ENCODE results near the gene CASKIN1. TPM values are rescaled to one million over a fixed set of nuclear protein-coding genes. Genes with fewer than 3 reads are reported as not detected.

CASKIN1 gene
- total and polyA plus RNA-seq, 10 of the 15 experiments (the other 5 are each of a cell fraction or from before 2014, with no cell fraction given) = 0.03 to 0.33 (median 0.11) TPM; not detected in 5

GRCh38 chr16:2214719-2214968 lies 18.2 kb upstream of the CASKIN1 start, which contains the start of gene PGP:
PGP (minus strand) TSS chr16:2214840; CDS start chr16:2214777, 63 bp downstream.
- intact Hi-C loops (cut with micrococcal nuclease; ENCODE audit: unreplicated experiment) = no loop called here
- FAIRE-seq (peak; percentile 97), ATAC-seq (no peak), DNase-seq (ENCODE audit: low read depth, low spot score) (no peak)
- Histone ChIP-seq H3K27me3 (replicated peaks in 1 of 2; ENCODE audit: control insufficient read depth in 2 of 2, insufficient read depth in 2 of 2, low read length in 1 of 2) (no peaks in the 10 kb centered on the region), H3K79me2 (ENCODE audit: control insufficient read depth, insufficient read depth, low read length) (peaks cover 16% of the 10 kb centered on the region), H2AFZ (ENCODE audit: control insufficient read depth, low read depth, low read length) (peak within 1 kb of the TSS; percentile 96), H3K9me3 (replicated peaks; ENCODE audit: control insufficient read depth, insufficient read depth, low read length) (no peaks in the 10 kb centered on the region), H3K4me3 (peak within 1 kb of the TSS; percentile 88), H3K9ac (ENCODE audit: control insufficient read depth, insufficient read depth, low read length) (peak within 1 kb of the TSS; percentile 88), H3K4me2 (ENCODE audit: control insufficient read depth, insufficient read depth) (peak within 1 kb of the TSS; percentile 82), H3K36me3 (ENCODE audit: control insufficient read depth in 2 of 2, insufficient read depth in 2 of 2, low read length in 1 of 2) (peaks cover 0 to 3% of the 10 kb centered on the region in 2 experiments; a peak in 2 of 4 replicates), H4K20me1 (ENCODE audit: control insufficient read depth, insufficient read depth) (no peaks in the 10 kb centered on the region), H3K27ac (ENCODE audit: control insufficient read depth, insufficient read depth) (peak within 1 kb of the TSS; percentile 87), H3K4me1 (ENCODE audit: control insufficient read depth, insufficient read depth, low read length) (no peaks in the 10 kb centered on the region)
- in situ Hi-C loops (cut with MboI) = no loop called here
- CTCF ChIA-PET = interaction anchor here (1.0 to 1.5 kb wide), 2 partner anchors 9 to 20 kb away, joined by 3 to 6 read pairs; partner anchors contain the start of gene MLST8
- SMC1A ChIA-PET (ENCODE audit: uncharacterized antibody, unreplicated experiment) = interaction anchor here (0.7 to 1.0 kb wide), 2 partner anchors 8 to 60 kb away, joined by 3 to 4 read pairs; partner anchors contain the start of genes E4F1 and TRAF7
- no TSS peak for BruUV-seq (replicated peaks)
- POLR2A ChIA-PET = interaction anchor here (0.5 to 1.7 kb wide), 11 partner anchors 8 to 389 kb away, joined by 3 to 11 read pairs (median 5); partner anchors contain the start of genes ECI1, MLST8, NTHL1 and TRAF7
- RAD21 ChIA-PET (ENCODE audit: unreplicated experiment) = interaction anchor here (0.8 to 1.3 kb wide), 5 partner anchors 9 to 216 kb away, joined by 3 to 7 read pairs (median 4); partner anchors contain the start of genes ECI1 and TRAF7
- under 1% methylated on average over 23 of the region's 48 CpGs for WGBS (ENCODE audit: insufficient coverage, insufficient replicate concordance, low lambda C conversion rate, missing lambda C conversion rate)
- TF ChIP-seq PRDM15 (CRISPR knock-in tag; IDR thresholded peaks at IDR 0.05) = peak; percentile 74; the same call in 1 of the 2 replicates
- peak; percentile 96 for TF ChIP-seq FOS (IDR thresholded peaks at IDR 0.05; ENCODE audit: borderline replicate concordance, extremely low read depth, insufficient read length)
- no peak for TF ChIP-seq CBX5 (IDR thresholded peaks at IDR 0.05; ENCODE audit: low read depth)
- no peak for TF ChIP-seq TCF3 (IDR thresholded peaks at IDR 0.05; ENCODE audit: borderline replicate concordance, insufficient read depth, low read depth, low read length)
- no peak for TF ChIP-seq SIN3A (IDR thresholded peaks at IDR 0.05; ENCODE audit: low read depth, low read length)
- no peak for TF ChIP-seq ZNF592 (IDR thresholded peaks at IDR 0.05)
- TF ChIP-seq FOXM1 (IDR thresholded peaks at IDR 0.05; ENCODE audit: low read depth, low read length) = 0 out of 2 replicates have a peak, but pooled peaks have one; percentile 29
- TF ChIP-seq MYB (IDR thresholded peaks at IDR 0.05; ENCODE audit: borderline replicate concordance, low read depth, low read length) = no peak
- peak; percentile 95 for TF ChIP-seq TARDBP (IDR thresholded peaks at IDR 0.05; ENCODE audit: borderline replicate concordance)
- no peak for TF ChIP-seq CTCF (IDR thresholded peaks at IDR 0.05 in 2 of 3, conservative IDR thresholded peaks at IDR 0.05 in 1 of 3; ENCODE audit: control insufficient read depth in 2 of 3, extremely low read depth in 1 of 3, insufficient read depth in 1 of 3, low read depth in 3 of 3, low read length in 3 of 3)
- TF ChIP-seq NFYB (IDR thresholded peaks at IDR 0.05; ENCODE audit: insufficient read depth, low read depth, low read length) = peak; percentile 95; the same call in 1 of the 2 replicates
